Heart right ventricle (tissue), 16 donors: ENCODE data around the gene KL. TPM values are rescaled to one million over a fixed set of nuclear protein-coding genes. Genes with fewer than 3 reads are reported as not detected.

Source experiments
- ATAC-seq, 8 donors: fragments of 200-7000 bp; cut with Tn5 transposase; one replicate each; pipeline ENCODE4 v1.9.1; 2020; ENCODE audit warnings: mild to moderate bottlenecking in 8 of 8, moderate library complexity in 8 of 8, moderate number of reproducible peaks in 1 of 8
- DNase-seq, 2 donors: peaks; one replicate each; pipeline ENCODE4 v3.0.0-alpha.2; 2020
- H3K27ac ChIP-seq, 10 donors: fragments of 200-600 bp; sonication (generic) in 2 of 10; one replicate each; pipeline versions ENCODE4 v1.5.0 to v1.8.0; 2020 to 2022; ENCODE audit warnings: mild to moderate bottlenecking in 3 of 10
- H3K27me3 ChIP-seq, 7 donors: fragments of 200-600 bp; one replicate each; pipeline ENCODE4 v1.8.0; 2021 to 2022; ENCODE audit warnings: mild to moderate bottlenecking in 2 of 7
- H3K36me3 ChIP-seq, 9 donors: fragments of 200-600 bp; sonication (generic) in 1 of 9; one replicate each; pipeline versions ENCODE4 v1.5.0 to v1.8.0; 2020 to 2022; ENCODE audit warnings: mild to moderate bottlenecking in 2 of 9
- H3K4me1 ChIP-seq, 9 donors: fragments of 200-600 bp; sonication (generic) in 1 of 9; one replicate each; pipeline versions ENCODE4 v1.5.0 to v1.8.0; 2020 to 2022; ENCODE audit warnings: mild to moderate bottlenecking in 4 of 9
- H3K4me3 ChIP-seq, 10 donors: fragments of 200-600 bp; sonication (generic) in 2 of 10; one replicate each; pipeline versions ENCODE4 v1.5.0 to v1.8.0; 2020 to 2022; ENCODE audit warnings: mild to moderate bottlenecking in 7 of 10, moderate library complexity in 2 of 10
- H3K9me3 ChIP-seq, 11 donors: fragments of 200-600 bp in 10 of 11; sonication (generic) in 2 of 11; one replicate each; pipeline versions ENCODE4 v1.5.0 to v1.8.0; 2013 to 2022; ENCODE audit warnings: mild to moderate bottlenecking in 2 of 11, control low read depth in 1 of 11, moderate library complexity in 1 of 11
- WGBS, 2 donors: extraction: QIAGEN DNeasy Blood & Tissue Kit; methylation state at CpG; one replicate each; pipeline ENCODE4 v1.1.7; 2013; ENCODE audit warnings: inconsistent platforms in 1 of 2; 5-methylcytosine and 5-hydroxymethylcytosine counted together
- intact Hi-C, 10 donors: fragments of 100-400 bp; cut with DNase I; formaldehyde crosslinking; loops; one replicate each; pipeline versions ENCODE4 v1.11.1 to v1.14.2; 2022
- polyA plus RNA-seq, 2 donors: library from polyadenylated mRNA; stranded (reverse); fragments of 200-250 nt; gene quantifications; one replicate each; pipeline ENCODE4 v1.2.3, GENCODE V29; 2013
- total RNA-seq, 10 donors: library from RNA; stranded (reverse); fragmentation: NEBNext Ultra II Directional in 3 of 10; extraction: Animal tissue kit (Norgen Biotek cat#: 25700) in 3 of 10; gene quantifications; one replicate each; pipeline versions ENCODE4 v1.2.1 to v1.2.4, GENCODE V29; 2021 to 2023
- TF ChIP-seq, protein P1 (sequence below), 9 donors: fragments of 200-600 bp; sonication (generic) in 2 of 9; IDR thresholded peaks; one replicate each; pipeline versions ENCODE4 v1.5.0 to v1.8.0; 2021 to 2022; ENCODE audit warnings: antibody characterized with exemption in 9 of 9, mild to moderate bottlenecking in 5 of 9, moderate library complexity in 1 of 9
- donor health status: Arrhythmogenic right ventricular cardiomyopathy.
- donor health status: ischemic (EF 13 %, LVEDD 7.1; RV severe dilation, severe dysfunction).
- donor health status: healthy with polysubstance abuse.
- donor health status: DM: no; HTN: yes; CAD: no.
- donor health status: DM: no; HTN: no; CAD: no.
- donor health status: ischemic (EF 25% LVEDD 6.9; RV normal size, moderate dysfunction).
- donor health status: ischemic (EF 25% LVEDD 5.7; RV mildly dilated, moderate dysfunction).
- donor health status: healthy.
- donor health status: DM: yes; HTN: yes; CAD: no.
- donor health status: Ischemic cardiomyopathy.
- donor health status: ischemic (EF 35%, LVEDD 5.7; RV mildly dilated, moderate dysfunction).
- donor health status: nonischemic (EF 11% LVEDD 7.7; RV severe dilation, severe dysfunction).
- donor health status: DM: yes; HTN: yes; CAD: no.
- donor health status: PGD.
- donor health status: ischemic (EF 29% LVEDD 5.4; RV normal size, mild dysfunction).
- donor health status: nonischemic (EF 23%, LVEDD 6.1; RV moderate dilation, normal function).

Gene KL
- total and polyA plus RNA-seq, 12 donors: 0.80 to 2.7 (median 1.3) TPM

DNA sequence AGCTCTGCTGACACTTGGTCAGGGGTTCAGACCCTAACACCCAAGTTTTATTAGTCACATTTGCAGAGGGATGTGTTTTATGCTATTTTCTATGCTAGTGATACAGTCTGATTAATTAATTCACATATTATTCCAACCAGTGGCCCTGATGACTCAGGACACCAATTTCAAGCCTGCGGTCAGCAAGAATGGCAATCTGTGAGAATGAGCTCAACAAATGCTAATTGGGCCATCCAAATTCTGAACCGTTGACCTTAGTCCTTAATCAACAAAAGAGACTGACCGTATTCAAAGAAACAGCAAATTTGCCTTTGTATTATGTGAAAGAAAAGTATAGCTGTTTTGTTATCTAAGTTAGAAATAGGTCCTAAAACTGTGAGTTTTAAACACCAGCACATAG, 9.6 kb upstream of the KL start:
- TF ChIP-seq, protein P1, sequence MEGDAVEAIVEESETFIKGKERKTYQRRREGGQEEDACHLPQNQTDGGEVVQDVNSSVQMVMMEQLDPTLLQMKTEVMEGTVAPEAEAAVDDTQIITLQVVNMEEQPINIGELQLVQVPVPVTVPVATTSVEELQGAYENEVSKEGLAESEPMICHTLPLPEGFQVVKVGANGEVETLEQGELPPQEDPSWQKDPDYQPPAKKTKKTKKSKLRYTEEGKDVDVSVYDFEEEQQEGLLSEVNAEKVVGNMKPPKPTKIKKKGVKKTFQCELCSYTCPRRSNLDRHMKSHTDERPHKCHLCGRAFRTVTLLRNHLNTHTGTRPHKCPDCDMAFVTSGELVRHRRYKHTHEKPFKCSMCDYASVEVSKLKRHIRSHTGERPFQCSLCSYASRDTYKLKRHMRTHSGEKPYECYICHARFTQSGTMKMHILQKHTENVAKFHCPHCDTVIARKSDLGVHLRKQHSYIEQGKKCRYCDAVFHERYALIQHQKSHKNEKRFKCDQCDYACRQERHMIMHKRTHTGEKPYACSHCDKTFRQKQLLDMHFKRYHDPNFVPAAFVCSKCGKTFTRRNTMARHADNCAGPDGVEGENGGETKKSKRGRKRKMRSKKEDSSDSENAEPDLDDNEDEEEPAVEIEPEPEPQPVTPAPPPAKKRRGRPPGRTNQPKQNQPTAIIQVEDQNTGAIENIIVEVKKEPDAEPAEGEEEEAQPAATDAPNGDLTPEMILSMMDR (IDR thresholded peaks at IDR 0.05): no peak
- Histone ChIP-seq H3K27ac (peak overlapping the region in 1 of 10 donors; percentile 3), H3K27me3 (no peaks in the 10 kb centered on the region), H3K4me1 (peaks cover 0 to 33% (median 18%) of the 10 kb centered on the region in 9 donors), H3K4me3 (no peak overlapping the region), H3K9me3 (peaks cover 0 to 19% (median 12%) of the 10 kb centered on the region in 11 donors), H3K36me3 (no peaks in the 10 kb centered on the region)
- WGBS, 2 donors: 89 to 92% methylated on average over 3 of the region's 3 CpGs
- intact Hi-C loops: loop anchor here in 2 of 10 donors (5.0 to 10.0 kb wide), 2 partner anchors 39 to 62 kb away; no protein-coding TSS in a partner anchor
- DNase-seq (no peak), ATAC-seq (no peak)

DNA sequence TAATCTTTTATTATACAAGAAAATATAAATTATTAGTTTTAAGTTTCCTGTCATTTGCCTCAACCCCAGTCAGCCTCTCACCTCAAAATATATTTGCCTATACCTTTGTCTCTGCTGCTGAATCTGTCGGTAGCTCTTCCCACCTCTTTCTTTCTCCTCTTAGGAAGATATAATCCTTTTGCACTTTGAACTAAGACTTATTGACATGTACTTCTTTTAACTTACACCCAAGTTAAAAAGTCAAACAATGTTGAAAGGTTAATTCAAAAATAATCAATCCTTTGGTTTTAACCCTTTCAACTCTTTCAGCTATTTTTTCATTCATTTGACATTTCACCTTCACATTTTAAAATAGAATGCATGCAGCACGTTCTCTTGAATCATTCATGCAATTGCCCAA, 9.0 kb upstream of the KL start:
- Histone ChIP-seq H3K27ac (no peak overlapping the region), H3K36me3 (no peaks in the 10 kb centered on the region), H3K4me3 (no peak overlapping the region), H3K9me3 (peaks cover 0 to 19% (median 12%) of the 10 kb centered on the region in 11 donors), H3K4me1 (peaks cover 0 to 33% (median 18%) of the 10 kb centered on the region in 9 donors), H3K27me3 (no peaks in the 10 kb centered on the region)
- DNase-seq (no peak), ATAC-seq (no peak)
- intact Hi-C loops: loop anchor here in 2 of 10 donors (5.0 to 10.0 kb wide), 2 partner anchors 40 to 62 kb away; no protein-coding TSS in a partner anchor
- 96 to 98% methylated on average over 2 of the region's 2 CpGs for WGBS, 2 donors
- TF ChIP-seq, protein P1 (IDR thresholded peaks at IDR 0.05): no peak

DNA sequence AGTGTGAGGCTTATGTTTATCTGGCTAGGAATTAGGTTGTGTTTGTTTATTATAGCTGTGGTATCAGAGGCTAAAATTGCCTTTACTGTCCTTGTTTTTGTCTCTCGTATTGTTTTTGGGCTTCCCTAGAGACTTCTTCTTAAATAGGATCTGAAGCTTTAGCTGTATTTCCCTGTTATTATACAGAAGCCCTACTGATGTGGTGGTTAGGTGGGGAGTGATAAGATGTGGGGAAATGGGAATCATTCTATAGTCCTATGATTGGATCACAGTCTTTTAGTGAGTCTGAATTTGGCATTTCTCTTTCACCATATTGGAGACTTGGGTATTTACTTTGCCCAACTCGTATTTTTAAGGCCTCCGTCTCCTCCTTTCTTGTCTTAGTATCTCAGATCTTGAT, 8.3 kb upstream of the KL start:
- ATAC-seq (no peak), DNase-seq (no peak)
- WGBS, 2 donors: 97 to 98% methylated on average over 3 of the region's 3 CpGs
- peaks cover 0 to 33% (median 18%) of the 10 kb centered on the region in 9 donors for H3K4me1 ChIP-seq
- H3K4me3 ChIP-seq: no peak overlapping the region
- TF ChIP-seq, protein P1 (IDR thresholded peaks at IDR 0.05): no peak
- no peaks in the 10 kb centered on the region for H3K27me3 ChIP-seq
- peaks cover 0 to 19% (median 12%) of the 10 kb centered on the region in 11 donors for H3K9me3 ChIP-seq
- H3K36me3 ChIP-seq: no peaks in the 10 kb centered on the region
- no peak overlapping the region for H3K27ac ChIP-seq
- intact Hi-C loops: loop anchor here in 2 of 10 donors (5.0 to 10.0 kb wide), 2 partner anchors 41 to 63 kb away; no protein-coding TSS in a partner anchor

DNA sequence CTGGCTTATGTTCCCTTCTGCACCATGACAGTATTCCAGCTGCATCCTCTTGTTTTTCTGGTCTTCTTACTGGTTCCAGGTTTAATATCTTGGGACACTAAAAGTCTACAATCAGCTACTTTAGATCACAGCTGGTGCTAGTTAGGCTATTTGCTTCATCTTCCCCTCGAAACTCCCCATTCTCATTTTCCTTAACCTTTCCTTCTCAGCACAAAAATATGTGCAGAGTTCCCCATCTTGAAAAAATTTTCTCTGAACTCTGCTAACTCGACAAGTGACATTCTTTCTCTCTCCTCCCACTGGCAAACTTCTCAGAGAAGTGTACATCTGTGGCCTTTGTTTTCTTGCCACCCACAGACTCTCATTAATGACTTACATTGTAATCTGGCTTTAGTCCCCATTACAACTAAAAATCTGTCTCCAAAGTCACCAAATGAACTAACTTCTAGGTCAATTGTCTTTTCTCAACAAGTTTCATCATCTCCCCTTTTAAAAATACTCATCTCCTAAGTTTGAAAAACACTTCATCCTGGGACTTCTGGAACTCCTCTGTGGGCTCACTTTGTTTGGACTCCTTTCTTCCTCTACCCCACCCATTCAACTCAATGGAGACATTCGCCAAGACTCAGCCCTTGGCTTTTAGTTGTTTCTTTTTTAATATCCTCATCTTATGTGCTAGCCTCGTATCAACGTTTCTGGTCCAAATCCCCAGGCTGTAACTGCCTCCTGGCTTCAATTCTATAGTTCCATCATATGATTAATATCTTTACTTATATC, 7.1 kb upstream of the KL start:
- peaks cover 0 to 27% (median 14%) of the 10 kb centered on the region in 9 donors for H3K4me1 ChIP-seq
- H3K27me3 ChIP-seq: peaks cover 0 to 8% (median 0%) of the 10 kb centered on the region in 7 donors
- intact Hi-C loops: loop anchor here in 2 of 10 donors (5.0 to 10.0 kb wide), 2 partner anchors 42 to 64 kb away; no protein-coding TSS in a partner anchor
- DNase-seq (no peak), ATAC-seq (no peak)
- H3K4me3 ChIP-seq: no peak overlapping the region
- H3K9me3 ChIP-seq: peaks cover 0 to 19% (median 12%) of the 10 kb centered on the region in 11 donors
- H3K36me3 ChIP-seq: no peaks in the 10 kb centered on the region
- WGBS, 2 donors: 49 to 67% methylated on average over 5 of the region's 5 CpGs
- H3K27ac ChIP-seq: no peak overlapping the region
- TF ChIP-seq, protein P1 (IDR thresholded peaks at IDR 0.05): no peak
